Activated CD4-positive, alpha-beta T cell treated with anti-CD3 and anti-CD28 coated beads for 36 hours (primary cell): ENCODE results near the gene GRIPAP1. TPM values are rescaled to one million over a fixed set of nuclear protein-coding genes. Genes with fewer than 3 reads are reported as not detected.

Experiments used
- ATAC-seq: fragments of 200-7000 bp; cut with Tn5 transposase; one replicate; pipeline ENCODE4 v1.10.0; 2021; ENCODE audit warnings: mild to moderate bottlenecking, moderate library complexity
- CTCF ChIA-PET: fragments of 350-600 bp; sonication (Branson Sonifier 250); formaldehyde crosslinking; loops from one replicate; lab custom pipeline; 2021; ENCODE audit warnings: antibody characterized with exemption; lab: Charles Lee
- POLR2A ChIA-PET: fragments of 350-600 bp; sonication (Branson Sonifier 250); formaldehyde crosslinking; loops from one replicate; lab custom pipeline; 2021; ENCODE audit warnings: antibody characterized with exemption, inconsistent platforms; lab: Charles Lee
- DNase-seq: peaks from one replicate; pipeline ENCODE4 v3.0.0-alpha.2; 2020
- H3K27ac Mint-ChIP-seq: one replicate; pipeline ENCODE4 v1.8.0; 2021; ENCODE audit warnings: mixed read lengths
- H3K27me3 Mint-ChIP-seq: one replicate; pipeline ENCODE4 v1.8.0; 2021; ENCODE audit warnings: mixed read lengths
- H3K36me3 Mint-ChIP-seq: one replicate; pipeline ENCODE4 v1.8.0; 2021; ENCODE audit warnings: low read depth, mixed read lengths
- H3K4me1 Mint-ChIP-seq: one replicate; pipeline ENCODE4 v1.8.0; 2021; ENCODE audit warnings: mixed read lengths
- H3K4me3 Mint-ChIP-seq: one replicate; pipeline ENCODE4 v1.8.0; 2021; ENCODE audit warnings: mild to moderate bottlenecking, moderate library complexity, mixed read lengths
- H3K9me3 Mint-ChIP-seq: one replicate; pipeline ENCODE4 v1.8.0; 2021; ENCODE audit warnings: low read depth, mixed read lengths
- intact Hi-C, 2 experiments: fragments of 100-400 bp; cut with DNase I in 1 of 2; cut with micrococcal nuclease in 1 of 2; formaldehyde crosslinking; loops; one replicate each; pipeline versions ENCODE4 v1.14.2 to v1.15.1; 2022 to 2024; cut with DNase I, micrococcal nuclease
- total RNA-seq, 2 experiments: library from RNA; stranded (reverse); gene quantifications; one replicate each; pipeline ENCODE4 v1.2.3, GENCODE V29; 2021

Gene GRIPAP1
- total RNA-seq, 2 experiments from 2014 or later: 57.8 to 63.3 TPM

- Mint-ChIP-seq H3K4me1 (peaks cover 89% of the 10 kb centered on the region), H3K9me3 (no peaks in the 10 kb centered on the region), H3K27ac (peak overlapping the region; percentile 96), H3K36me3 (peaks cover 73% of the 10 kb centered on the region), H3K27me3 (no peaks in the 10 kb centered on the region), H3K4me3 (peak overlapping the region; percentile 64)
- ChIA-PET POLR2A (interaction anchor here (0.6 to 5.3 kb wide), 11 partner anchors 10 to 330 kb away, joined by 3 to 86 read pairs (median 7); partner anchors contain the start of genes OTUD5, PIM2, PQBP1 and SLC35A2), CTCF (interaction anchor here (0.6 to 2.3 kb wide), 5 partner anchors 8 to 47 kb away, joined by 3 to 17 read pairs (median 3); partner anchors contain the start of gene PIM2)
- intact Hi-C loops: loop anchor here in 1 of 2 experiments (1.0 to 5.0 kb wide), 4 partner anchors 48 to 333 kb away; no protein-coding TSS in a partner anchor
- DNase-seq (peak; percentile 88), ATAC-seq (peak; percentile 54)
Observed at GRCh38 chrX:48938721-48939425, 63.2 kb downstream of the GRIPAP1 start.

GRCh38 chrX:48937054-48937907, 64.8 kb downstream of the GRIPAP1 start:
- POLR2A ChIA-PET: interaction anchor here (0.6 to 5.3 kb wide), 12 partner anchors 13 to 306 kb away, joined by 3 to 86 read pairs (median 6); partner anchors contain the start of genes OTUD5, PIM2, PQBP1 and SLC35A2
- Mint-ChIP-seq H3K27ac (peak overlapping the region; percentile 96), H3K27me3 (no peaks in the 10 kb centered on the region), H3K36me3 (peaks cover 70% of the 10 kb centered on the region), H3K4me1 (peaks cover 81% of the 10 kb centered on the region), H3K9me3 (no peaks in the 10 kb centered on the region), H3K4me3 (peak overlapping the region; percentile 64)
- DNase-seq (peak; percentile 93), ATAC-seq (peak; percentile 61)
- intact Hi-C loops: loop anchor here (1.0 to 5.0 kb wide), 6 partner anchors 18 to 335 kb away; partner anchors contain the start of gene PIM2 (in 2 of the 2)
- CTCF ChIA-PET: interaction anchor here (0.6 to 2.3 kb wide), 8 partner anchors 9 to 218 kb away, joined by 3 to 17 read pairs (median 3); partner anchors contain the start of genes PIM2 and SLC35A2

DNA sequence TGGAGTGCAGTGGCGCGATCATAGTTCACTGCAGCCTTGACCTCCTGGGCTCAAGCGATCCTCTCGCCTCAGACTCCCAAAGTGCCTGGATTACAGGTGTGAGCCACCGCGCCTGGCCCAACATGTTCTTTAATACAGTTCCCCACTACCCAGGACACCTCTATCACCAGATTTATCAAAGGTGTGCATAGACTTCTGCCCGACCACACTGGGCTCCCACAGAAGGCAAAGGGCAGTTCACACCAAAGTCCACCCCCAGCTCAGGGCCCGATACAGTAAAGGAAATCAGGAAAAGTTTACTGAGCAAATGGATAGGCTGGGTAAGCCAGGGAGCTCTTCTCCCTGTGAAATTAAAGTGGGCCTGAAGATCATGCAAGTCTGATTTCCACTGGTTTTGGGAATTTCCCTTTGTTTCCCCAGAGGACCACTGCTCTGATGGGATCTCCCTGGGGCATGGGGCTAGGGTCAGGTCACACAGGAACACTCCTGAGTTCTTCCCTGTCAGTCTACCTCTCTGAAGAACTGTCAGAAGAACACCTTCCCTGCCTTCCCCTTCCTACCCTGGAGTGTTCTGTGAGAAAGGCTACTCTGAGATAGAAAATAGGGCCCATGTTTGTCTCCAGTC, 65.5 kb downstream of the GRIPAP1 start:
- peaks cover 63% of the 10 kb centered on the region for H3K36me3 Mint-ChIP-seq
- intact Hi-C loops: loop anchor here (1.0 to 5.0 kb wide), 6 partner anchors 17 to 336 kb away; partner anchors contain the start of gene PIM2 (in 2 of the 2)
- POLR2A ChIA-PET: interaction anchor here (0.6 to 5.3 kb wide), 10 partner anchors 13 to 305 kb away, joined by 3 to 86 read pairs (median 6); partner anchors contain the start of genes OTUD5, PIM2, PQBP1 and SLC35A2

DNA sequence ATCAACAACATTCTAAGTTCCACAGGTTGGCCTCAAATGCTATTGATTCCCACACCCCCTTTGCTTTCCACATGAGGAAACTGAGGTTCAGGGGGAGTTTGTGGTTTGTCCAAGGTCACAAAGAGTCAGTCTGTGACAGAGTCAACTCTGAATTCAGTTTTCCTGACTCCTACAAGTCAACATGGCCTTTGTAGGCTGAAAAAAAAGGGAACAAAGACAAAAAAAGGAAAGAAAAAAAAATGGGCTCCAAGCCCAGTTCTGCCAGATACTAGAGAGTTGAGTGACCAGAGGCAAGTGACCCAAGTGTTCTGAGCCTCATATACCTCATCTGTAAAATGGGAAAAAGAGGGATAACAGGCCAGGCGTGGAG, 66.8 kb downstream of the GRIPAP1 start:
- Mint-ChIP-seq H3K4me3 (peak overlapping the region; percentile 67), H3K27ac (peak overlapping the region; percentile 96), H3K9me3 (no peaks in the 10 kb centered on the region), H3K27me3 (no peaks in the 10 kb centered on the region), H3K36me3 (peaks cover 59% of the 10 kb centered on the region), H3K4me1 (peaks cover 67% of the 10 kb centered on the region)
- intact Hi-C loops: loop anchor here in 1 of 2 experiments (5.0 kb wide), 3 partner anchors 198 to 337 kb away; no protein-coding TSS in a partner anchor
- POLR2A ChIA-PET: interaction anchor here (1.0 to 1.2 kb wide), 2 partner anchors 8 to 15 kb away, joined by 6 read pairs; no protein-coding TSS in a partner anchor
- CTCF ChIA-PET: interaction anchor here (1.0 kb wide), 1 partner anchor 16 kb away, joined by 5 read pairs; no protein-coding TSS in a partner anchor
- ATAC-seq: no peak
- no peak for DNase-seq

More for the DNA sequence above, 65.5 kb downstream of the GRIPAP1 start:
- Mint-ChIP-seq H3K27ac (peak overlapping the region; percentile 96), H3K27me3 (no peaks in the 10 kb centered on the region), H3K9me3 (no peaks in the 10 kb centered on the region), H3K4me3 (peak overlapping the region; percentile 64), H3K4me1 (peaks cover 73% of the 10 kb centered on the region)
- DNase-seq (no peak), ATAC-seq (peak; percentile 0)
- CTCF ChIA-PET: interaction anchor here (0.6 to 2.1 kb wide), 4 partner anchors 10 to 219 kb away, joined by 3 to 9 read pairs (median 5); partner anchors contain the start of gene SLC35A2

DNA sequence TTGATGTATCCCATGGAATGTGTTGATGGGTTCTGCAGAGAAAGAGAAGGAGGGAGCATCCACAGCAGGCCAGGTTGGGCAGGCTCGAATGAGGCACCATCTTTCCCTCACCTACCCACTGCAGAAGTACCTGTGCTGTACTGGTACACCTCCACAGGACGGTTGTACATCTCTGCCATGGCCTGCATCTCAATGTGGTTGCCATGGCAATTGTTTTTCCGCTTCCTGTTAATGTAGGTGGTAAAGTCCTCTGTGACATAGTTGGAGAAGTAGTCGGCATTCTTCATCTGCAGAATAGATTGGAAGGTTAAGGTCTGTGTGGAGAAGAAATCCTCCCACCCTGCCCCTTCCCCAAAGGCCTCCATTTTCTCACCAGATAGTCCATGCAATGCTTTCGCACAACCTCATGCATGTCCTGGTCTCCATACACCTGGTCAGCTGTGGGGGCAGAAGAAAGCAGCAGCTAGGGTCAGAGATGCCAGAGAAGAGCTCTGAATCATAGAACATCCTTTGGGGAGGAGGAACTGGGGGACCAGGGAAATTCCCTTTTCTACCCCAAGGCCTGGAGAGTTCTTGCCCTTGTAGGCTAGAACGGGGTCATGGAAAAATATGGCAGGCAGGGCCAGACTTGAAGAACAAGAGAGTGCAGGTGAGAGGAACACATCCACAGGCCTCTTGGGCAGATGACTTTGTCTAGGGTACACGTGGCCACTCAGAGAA, 67.3 kb downstream of the GRIPAP1 start:
- H3K36me3 Mint-ChIP-seq: peaks cover 59% of the 10 kb centered on the region
- ChIA-PET POLR2A (interaction anchor here (0.6 to 1.2 kb wide), 4 partner anchors 8 to 23 kb away, joined by 4 to 6 read pairs (median 5); partner anchors contain the start of genes OTUD5 and SLC35A2), CTCF (interaction anchor here (1.0 kb wide), 1 partner anchor 15 kb away, joined by 5 read pairs; no protein-coding TSS in a partner anchor)
- intact Hi-C loops: loop anchor here in 1 of 2 experiments (5.0 kb wide), 3 partner anchors 197 to 338 kb away; no protein-coding TSS in a partner anchor
- peak overlapping the region; percentile 67 for H3K4me3 Mint-ChIP-seq
- DNase-seq (peak; percentile 53), ATAC-seq (peak; percentile 6)
- H3K27ac Mint-ChIP-seq: peak overlapping the region; percentile 96
- no peaks in the 10 kb centered on the region for H3K27me3 Mint-ChIP-seq
- H3K9me3 Mint-ChIP-seq: no peaks in the 10 kb centered on the region
- H3K4me1 Mint-ChIP-seq: peaks cover 64% of the 10 kb centered on the region

GRCh38 chrX:48933757-48934156, 68.3 kb downstream of the GRIPAP1 start:
- peaks cover 54% of the 10 kb centered on the region for H3K4me1 Mint-ChIP-seq

DNA sequence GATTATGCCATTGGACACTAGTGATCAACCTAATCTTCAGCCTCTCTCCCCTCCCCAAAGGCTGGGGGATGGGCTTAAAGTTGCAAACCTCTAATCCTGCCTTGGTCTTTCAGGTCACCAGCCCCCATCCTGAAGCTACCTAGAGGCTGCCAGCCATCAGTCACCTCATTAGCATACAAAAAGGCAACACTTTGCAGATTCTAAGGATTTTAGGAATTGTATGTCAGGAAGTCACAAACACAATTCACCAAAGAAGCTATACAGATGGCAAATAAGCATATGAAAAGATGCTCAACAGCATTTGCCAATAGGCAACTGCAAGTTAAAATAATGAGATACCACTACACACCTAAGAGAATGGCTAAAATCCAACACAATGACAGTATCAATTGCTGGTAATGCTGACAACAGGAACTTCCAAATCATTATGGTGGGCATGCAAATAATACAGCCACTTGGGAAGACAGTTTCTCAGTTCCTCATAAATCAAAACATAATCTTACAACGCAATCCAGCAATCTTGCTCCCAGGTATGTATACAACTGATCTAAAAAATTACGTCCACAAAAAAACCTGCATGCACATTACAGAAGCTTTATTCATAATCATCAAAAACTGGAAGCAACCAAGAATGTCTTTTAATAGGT, 74.2 kb downstream of the GRIPAP1 start:
- ChIA-PET POLR2A (no interaction called here), CTCF (no interaction called here)
- Mint-ChIP-seq H3K36me3 (peaks cover 37% of the 10 kb centered on the region), H3K9me3 (no peaks in the 10 kb centered on the region), H3K4me3 (no peak overlapping the region), H3K27ac (no peak overlapping the region), H3K4me1 (peaks cover 31% of the 10 kb centered on the region), H3K27me3 (no peaks in the 10 kb centered on the region)
- intact Hi-C loops: no loop called here
- no peak for ATAC-seq
- DNase-seq: no peak

More at GRCh38 chrX:48933757-48934156, 68.3 kb downstream of the GRIPAP1 start:
- POLR2A ChIA-PET: interaction anchor here (1.1 kb wide), 1 partner anchor 18 kb away, joined by 3 read pairs; no protein-coding TSS in a partner anchor
- peaks cover 54% of the 10 kb centered on the region for H3K36me3 Mint-ChIP-seq
- H3K27ac Mint-ChIP-seq: peak overlapping the region; percentile 96
- DNase-seq (peak; percentile 63), ATAC-seq (peak; percentile 20)
- no peaks in the 10 kb centered on the region for H3K27me3 Mint-ChIP-seq
- peak overlapping the region; percentile 67 for H3K4me3 Mint-ChIP-seq
- H3K9me3 Mint-ChIP-seq: no peaks in the 10 kb centered on the region
- intact Hi-C loops: no loop called here
- CTCF ChIA-PET: interaction anchor here (0.6 kb wide), 1 partner anchor 12 kb away, joined by 3 read pairs; no protein-coding TSS in a partner anchor

GRCh38 chrX:48927123-48927522, 74.9 kb downstream of the GRIPAP1 start:
- no peak for DNase-seq
- H3K36me3 Mint-ChIP-seq: peaks cover 38% of the 10 kb centered on the region
- peaks cover 34% of the 10 kb centered on the region for H3K4me1 Mint-ChIP-seq
- intact Hi-C loops: no loop called here
- H3K9me3 Mint-ChIP-seq: no peaks in the 10 kb centered on the region
- ATAC-seq: no peak
- peak overlapping the region; percentile 31 for H3K27ac Mint-ChIP-seq
- ChIA-PET CTCF (no interaction called here), POLR2A (no interaction called here)
- H3K4me3 Mint-ChIP-seq: no peak overlapping the region
- H3K27me3 Mint-ChIP-seq: no peaks in the 10 kb centered on the region

GRCh38 chrX:48924270-48924669, 77.8 kb downstream of the GRIPAP1 start:
- intact Hi-C loops: no loop called here
- Mint-ChIP-seq H3K4me1 (peaks cover 52% of the 10 kb centered on the region), H3K27me3 (no peaks in the 10 kb centered on the region), H3K4me3 (no peak overlapping the region), H3K9me3 (no peaks in the 10 kb centered on the region), H3K27ac (peak overlapping the region; percentile 49), H3K36me3 (peaks cover 44% of the 10 kb centered on the region)
- ChIA-PET CTCF (interaction anchor here (0.7 kb wide), 1 partner anchor 271 kb away, joined by 3 read pairs; no protein-coding TSS in a partner anchor), POLR2A (interaction anchor here (1.3 kb wide), 1 partner anchor 13 kb away, joined by 6 read pairs; no protein-coding TSS in a partner anchor)
- ATAC-seq (no peak), DNase-seq (no peak)
